B cell (primary cell): ENCODE measurements around the gene DOK5.

Source experiments
- EZH2 ChIP-seq: IDR thresholded peaks from 2 replicates; pipeline ENCODE4 v1.6.1; 2012; ENCODE audit warnings: borderline replicate concordance, low read depth, mild to moderate bottlenecking, moderate library complexity, low read length; ENCODE audit not compliant: insufficient read depth, poor library complexity, severe bottlenecking
- TF ChIP-seq, protein P1 (sequence below): fragments of 200-600 bp; IDR thresholded peaks from one replicate; pipeline ENCODE4 v1.8.0; 2022; ENCODE audit warnings: antibody characterized with exemption, mild to moderate bottlenecking

DNA sequence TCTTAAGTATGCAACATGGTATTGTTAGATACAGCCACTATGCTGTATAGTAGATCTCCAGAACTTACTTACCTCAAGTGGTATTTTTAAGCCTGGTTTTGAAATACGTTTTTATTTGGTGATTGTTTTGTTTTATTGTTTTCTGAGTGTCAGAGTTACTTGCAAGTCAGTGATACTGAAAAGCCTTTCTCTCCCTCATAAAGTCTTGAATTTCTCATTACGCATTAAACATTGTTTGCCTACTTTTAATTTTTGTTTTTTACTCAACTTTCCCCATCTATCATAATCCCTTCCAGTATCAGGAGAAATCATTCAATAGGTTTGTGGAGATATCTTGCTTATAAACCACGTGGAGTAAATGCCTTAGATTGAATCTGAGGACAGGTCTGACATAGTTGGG, 214.9 kb downstream of the DOK5 start:
- TF ChIP-seq, protein P1, sequence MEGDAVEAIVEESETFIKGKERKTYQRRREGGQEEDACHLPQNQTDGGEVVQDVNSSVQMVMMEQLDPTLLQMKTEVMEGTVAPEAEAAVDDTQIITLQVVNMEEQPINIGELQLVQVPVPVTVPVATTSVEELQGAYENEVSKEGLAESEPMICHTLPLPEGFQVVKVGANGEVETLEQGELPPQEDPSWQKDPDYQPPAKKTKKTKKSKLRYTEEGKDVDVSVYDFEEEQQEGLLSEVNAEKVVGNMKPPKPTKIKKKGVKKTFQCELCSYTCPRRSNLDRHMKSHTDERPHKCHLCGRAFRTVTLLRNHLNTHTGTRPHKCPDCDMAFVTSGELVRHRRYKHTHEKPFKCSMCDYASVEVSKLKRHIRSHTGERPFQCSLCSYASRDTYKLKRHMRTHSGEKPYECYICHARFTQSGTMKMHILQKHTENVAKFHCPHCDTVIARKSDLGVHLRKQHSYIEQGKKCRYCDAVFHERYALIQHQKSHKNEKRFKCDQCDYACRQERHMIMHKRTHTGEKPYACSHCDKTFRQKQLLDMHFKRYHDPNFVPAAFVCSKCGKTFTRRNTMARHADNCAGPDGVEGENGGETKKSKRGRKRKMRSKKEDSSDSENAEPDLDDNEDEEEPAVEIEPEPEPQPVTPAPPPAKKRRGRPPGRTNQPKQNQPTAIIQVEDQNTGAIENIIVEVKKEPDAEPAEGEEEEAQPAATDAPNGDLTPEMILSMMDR: no peak
- no peak for TF ChIP-seq EZH2
